HG02884 (cell line): Measurements from ENCODE around the gene UBE2S.

ENCODE experiments used
- ATAC-seq: cut with Tn5 transposase; IDR thresholded peaks from one replicate; pipeline ENCODE4 v1.9.1; 2021; ENCODE audit warnings: mild to moderate bottlenecking, moderate library complexity; ENCODE audit not compliant: unreplicated experiment

UBE2S gene

DNA sequence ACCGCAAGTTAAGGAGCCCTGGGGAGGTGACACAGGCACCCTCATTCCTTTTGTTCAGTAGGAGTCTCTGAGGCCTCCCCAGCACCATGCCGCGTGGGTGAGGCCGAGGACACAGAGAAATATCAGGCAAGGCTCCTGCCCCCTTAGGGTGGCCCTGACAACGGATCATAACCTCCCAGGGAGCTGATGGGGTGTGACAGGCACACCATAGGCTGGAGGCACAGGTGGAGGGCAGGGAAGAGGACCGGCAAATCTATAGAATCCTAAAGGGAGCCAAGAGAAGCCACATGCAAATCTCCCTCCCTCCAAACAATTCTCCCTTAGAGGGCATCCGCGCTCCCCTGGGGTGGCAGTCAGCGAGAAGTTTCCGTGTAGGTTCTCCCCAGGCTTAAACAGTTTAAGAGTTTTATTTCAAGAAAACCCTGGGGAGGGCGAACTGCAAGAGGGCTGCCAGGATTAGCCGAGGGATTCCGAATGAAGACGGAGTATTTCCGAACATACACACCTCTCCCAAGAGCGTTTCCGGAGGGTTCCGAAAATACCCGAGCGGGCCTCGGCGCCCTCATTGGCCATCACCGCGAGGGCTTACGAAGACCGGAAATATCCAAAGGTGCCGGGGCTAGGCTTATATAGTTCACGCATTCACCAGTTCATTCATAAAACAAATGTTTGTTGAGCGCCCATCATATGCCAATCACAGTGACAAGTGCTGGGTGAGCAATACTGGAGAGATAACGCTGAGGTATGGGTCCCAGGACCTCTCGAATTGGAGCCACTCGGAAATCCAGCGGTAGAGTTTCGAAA is 22.5 kb downstream of the UBE2S start:
- ATAC-seq = peak; percentile 47

DNA sequence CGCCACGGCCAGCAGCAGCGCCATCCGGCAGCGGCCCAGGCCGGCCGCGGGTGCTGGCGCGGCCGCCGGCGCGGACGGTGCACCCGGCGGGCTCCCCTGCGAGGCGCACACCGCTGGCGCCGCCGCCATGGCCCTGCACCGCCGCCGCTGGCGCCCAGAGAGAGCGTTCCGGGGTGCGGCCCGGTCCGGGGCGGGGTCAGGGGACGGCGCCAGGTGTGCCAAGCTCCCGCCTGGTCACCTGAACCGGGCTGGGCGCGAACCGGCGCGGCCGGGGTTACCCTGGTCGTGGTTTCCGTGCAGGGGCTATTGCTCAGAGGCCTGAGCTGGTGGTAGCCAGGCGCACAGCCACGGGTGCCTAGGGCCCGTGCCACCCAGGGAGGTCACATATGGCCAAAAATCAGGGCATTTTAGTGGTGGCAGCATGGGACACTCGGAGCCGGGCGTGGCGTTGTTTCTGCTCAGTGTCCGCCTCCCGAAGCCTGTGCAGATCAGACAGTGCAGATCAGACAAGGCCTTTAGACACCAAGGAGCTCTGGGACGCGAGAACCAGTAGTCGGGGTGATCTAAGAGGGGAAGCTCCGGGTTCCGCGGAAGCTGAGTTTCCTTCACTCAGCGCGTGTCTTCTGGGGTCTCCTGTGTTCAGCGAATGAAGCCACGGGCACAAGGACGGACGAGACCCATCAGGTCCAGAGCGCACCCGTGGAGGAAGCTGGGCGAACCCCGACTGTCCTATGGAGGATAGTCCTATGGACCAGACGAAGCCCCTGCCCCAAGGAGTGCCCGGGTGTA is 23.3 kb downstream of the UBE2S start, which contains the start of gene TMEM238:
TSS of gene TMEM238 (minus strand) at position 162 of the 789 bp plus-strand sequence. CDS start at position 129, 33 bp downstream.
- ATAC-seq = no peak

DNA sequence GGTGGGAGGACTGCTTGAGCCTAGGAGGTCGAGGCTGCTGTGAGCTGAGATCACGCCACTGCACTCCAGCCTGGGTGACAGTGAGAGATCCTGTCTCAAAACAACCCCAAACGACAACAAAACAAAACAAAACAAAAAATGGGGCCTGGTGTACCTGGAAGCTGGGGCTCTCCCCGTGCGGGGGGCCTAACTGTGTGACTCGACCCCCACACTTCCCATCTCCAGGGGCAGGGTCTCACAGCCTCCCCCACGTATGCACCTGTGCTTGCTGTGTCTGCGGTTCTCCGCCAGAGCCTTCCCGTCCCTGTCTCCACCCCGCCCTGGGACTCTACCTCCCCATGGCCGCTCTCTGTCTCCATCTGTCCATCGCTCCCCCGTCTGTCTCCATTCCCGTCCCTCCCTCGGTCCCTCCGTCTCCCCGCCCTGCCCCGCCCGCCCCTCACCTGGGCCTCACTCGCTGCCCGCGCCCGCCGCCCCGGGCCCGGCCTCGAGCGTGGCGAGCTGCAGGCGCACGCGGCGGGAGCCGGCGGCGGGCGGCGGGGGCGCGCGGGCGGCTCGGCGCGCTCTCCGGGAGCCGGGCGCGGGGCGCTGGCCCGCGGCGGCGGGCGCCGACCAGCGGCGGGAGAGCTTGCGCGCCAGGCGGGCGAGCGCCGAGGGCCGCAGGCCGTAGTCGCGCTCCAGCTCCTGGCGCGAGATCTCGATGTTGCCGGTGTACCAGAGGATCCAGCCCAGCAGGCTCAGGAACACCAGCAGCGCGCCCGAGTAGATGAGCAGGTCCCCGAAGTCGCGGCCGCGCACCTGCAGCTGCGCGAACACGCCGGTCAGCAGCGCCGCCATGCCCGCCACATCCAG is 24.1 kb downstream of the UBE2S start:
- ATAC-seq = no peak

DNA sequence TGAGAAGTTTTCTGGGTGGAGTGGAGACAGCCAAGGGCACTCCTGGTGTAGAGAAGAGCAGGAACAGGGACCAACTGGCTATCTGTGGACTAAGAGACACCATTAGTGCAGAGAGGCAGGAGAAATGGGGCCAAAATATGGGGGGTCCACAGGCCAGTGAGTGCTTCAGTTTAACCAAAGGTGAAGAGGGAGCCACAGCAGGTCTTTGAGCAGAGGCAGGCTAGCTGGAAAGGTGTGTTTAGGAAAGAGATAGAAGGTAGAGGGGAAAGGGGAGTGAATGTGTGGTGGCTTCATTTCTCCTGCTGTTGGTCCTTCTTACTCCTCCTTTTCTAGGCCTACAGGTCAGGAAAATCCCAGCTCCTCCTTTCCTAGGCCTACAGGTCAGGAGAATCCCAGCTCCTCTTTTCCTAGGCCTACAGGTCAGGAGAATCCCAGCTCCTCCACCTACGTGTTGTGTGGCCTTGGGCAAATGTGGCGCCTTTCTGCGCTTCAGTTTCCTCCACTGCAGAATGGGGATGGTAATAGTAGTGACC is 25.0 kb downstream of the UBE2S start:
- no peak for ATAC-seq

DNA sequence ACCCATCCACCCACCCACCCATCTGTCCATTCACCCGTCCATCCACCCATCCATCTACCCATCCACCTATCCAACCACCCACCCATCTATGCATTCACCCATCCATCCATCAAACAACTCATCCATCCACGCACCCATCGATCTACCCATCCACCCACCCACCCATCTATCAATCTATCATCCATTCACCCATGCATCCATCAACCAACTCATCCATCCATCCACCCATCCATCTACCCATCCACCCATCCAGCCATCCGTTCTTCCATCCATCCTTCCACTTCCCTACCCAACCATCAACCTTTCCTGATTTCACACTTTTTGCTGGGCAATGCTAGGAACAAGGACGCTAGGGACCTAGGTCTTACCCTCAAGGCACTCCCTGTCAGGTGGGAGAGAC is 25.6 kb downstream of the UBE2S start:
- no peak for ATAC-seq

DNA sequence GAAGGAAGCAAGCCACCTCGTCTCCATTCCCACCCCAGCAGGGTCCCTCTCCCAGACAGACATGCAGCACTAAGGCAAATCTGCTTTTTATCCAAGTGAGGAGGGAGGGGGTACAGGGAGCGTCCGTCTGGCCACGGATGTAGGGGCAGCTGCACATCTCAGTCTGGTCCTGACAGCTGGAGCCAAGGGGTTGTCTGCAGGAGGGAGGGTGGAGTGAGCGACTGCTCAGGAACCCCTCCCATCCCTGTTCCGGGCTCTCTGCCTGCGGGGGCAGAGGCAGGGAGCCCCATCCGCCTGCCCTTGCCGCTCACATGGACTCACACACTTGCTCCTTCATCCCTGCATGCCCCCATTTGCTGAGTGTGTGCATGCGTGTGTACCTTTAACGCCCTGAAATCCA is 28.4 kb downstream of the UBE2S start:
- no peak for ATAC-seq

DNA sequence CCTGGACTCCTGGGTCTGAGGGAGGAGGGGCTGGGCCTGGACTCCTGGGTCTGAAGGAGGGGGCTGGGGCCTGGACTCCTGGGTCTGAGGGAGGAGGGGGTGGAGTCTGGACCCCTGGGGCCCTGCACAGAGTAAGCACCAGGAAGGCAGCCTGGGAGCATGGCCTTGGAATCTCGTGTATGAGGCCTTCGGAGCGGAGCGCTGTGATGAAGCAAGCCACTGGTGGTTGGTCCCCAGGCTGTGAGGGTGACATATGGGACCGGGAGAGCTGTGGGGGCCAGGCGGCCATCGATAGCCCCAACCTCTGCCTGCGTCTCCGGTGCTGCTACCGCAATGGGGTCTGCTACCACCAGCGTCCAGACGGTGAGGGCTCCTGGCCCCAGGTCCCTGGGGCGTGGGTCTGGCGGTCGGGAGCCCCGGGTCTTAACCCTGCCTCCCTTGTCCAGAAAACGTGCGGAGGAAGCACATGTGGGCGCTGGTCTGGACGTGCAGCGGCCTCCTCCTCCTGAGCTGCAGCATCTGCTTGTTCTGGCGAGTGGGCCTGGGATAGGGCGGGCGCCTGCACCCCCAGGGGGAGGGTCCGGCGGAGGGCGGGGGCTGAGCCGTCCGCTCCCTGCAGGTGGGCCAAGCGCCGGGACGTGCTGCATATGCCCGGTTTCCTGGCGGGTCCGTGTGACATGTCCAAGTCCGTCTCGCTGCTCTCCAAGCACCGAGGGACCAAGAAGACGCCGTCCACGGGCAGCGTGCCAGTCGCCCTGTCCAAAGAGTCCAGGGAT is 30.0 kb downstream of the UBE2S start:
- no peak for ATAC-seq

DNA sequence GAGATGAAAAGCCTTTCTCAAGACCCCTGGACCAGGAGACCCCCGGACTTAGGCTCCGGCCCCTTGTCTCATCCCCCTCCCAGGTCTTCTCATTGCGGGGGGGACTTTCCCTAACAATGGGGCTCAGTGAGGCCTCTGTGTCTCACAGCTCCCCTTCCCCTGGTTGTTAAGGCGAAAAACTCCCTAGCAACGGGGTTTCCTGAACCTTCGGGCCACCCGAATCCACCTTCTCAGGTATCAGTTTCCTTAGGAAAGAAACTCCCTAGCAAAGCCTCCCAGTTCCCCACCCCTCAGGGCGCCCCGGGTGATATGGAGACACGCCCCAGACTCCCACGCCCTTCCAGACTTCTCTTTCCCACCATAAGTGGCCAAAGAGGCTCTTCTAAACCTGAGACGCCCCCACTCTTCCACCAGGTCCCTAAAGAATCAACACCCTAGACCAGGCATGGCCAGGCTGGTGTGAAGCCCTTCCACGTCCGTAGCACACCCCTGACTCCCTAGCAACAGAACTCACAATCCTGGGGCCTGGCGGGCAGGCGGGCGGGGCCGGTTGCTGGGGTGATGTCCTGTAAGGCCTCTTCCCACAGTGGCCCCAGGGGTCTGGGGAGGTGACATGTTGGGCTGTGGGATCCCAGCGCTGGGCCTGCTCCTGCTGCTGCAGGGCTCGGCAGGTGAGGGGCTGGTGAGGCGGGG is 31.2 kb downstream of the UBE2S start, which contains the start of gene TMEM190:
TSS of gene TMEM190 (plus strand) at position 586 of the 693 bp plus-strand sequence. CDS start at position 614, 28 bp downstream.
- no peak for ATAC-seq

DNA sequence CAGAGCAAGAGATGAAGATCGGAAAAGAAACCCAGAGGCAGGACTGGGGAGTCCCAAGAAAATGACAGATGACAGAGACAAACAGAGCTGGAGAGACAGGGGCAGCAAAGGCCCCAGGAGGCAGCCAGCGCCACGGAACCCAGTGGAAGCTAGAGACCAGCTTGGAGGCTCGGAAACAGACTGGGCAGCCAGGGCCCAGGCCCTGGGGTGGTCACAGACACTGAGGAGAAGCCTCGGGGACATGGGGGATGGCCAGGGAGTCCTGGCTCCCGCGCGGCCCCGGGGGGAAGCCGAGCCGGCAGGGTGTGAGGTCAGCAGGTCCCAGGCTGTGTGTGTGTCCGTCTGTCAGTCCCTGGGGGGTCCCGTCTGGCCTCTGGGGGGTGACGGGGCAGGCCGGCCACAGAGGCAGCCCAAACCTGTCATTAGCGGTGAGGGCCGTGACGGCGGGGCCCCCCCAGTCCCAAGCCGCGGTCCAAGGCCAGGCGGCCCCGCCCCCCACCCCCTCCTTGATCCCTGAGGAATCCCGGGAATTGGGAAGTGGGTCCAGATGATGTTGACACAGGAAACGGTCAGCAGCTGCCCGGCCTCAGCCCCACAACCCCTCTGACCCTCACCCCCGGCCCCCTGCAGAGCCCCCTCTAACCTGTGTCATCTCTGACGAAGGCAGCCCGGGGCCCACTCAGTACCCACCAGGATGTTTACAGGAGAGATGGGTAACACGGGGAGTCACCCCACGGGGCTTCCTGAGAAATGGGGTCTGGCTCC is 33.4 kb downstream of the UBE2S start:
- ATAC-seq = no peak

DNA sequence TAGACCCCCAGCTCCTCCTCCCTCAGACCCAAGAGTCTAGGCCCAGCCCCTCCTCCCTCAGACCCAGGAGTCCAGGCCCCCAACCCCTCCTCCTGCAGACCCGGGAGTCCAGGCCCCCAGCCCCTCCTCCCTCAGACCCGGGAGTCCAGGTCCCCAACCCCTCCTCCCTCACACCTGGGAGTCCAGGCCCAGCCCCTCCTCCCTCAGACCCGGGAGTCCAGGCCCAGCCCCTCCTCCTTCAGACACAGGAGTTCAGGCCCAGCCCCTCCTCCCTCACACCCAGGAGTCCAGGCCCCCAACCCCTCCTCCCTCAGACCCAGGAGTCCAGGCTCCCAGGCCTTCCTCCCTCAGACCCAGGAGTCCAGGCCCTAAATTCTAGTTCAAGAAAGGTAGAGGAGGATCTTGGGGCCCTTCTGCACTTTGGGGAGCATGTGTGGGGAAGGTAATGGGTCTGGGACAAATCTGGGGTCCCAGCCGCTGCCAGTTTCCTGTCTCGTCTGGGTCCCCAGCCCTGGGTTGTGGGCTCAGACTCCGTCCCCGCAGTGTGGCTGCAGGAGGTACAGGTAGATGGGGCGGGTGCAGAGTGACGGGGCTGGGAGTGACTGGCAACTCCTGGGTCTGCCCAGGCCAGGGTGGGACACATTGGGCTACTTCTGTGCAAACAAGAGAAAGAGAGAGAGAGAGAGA is 34.1 kb downstream of the UBE2S start:
- no peak for ATAC-seq

DNA sequence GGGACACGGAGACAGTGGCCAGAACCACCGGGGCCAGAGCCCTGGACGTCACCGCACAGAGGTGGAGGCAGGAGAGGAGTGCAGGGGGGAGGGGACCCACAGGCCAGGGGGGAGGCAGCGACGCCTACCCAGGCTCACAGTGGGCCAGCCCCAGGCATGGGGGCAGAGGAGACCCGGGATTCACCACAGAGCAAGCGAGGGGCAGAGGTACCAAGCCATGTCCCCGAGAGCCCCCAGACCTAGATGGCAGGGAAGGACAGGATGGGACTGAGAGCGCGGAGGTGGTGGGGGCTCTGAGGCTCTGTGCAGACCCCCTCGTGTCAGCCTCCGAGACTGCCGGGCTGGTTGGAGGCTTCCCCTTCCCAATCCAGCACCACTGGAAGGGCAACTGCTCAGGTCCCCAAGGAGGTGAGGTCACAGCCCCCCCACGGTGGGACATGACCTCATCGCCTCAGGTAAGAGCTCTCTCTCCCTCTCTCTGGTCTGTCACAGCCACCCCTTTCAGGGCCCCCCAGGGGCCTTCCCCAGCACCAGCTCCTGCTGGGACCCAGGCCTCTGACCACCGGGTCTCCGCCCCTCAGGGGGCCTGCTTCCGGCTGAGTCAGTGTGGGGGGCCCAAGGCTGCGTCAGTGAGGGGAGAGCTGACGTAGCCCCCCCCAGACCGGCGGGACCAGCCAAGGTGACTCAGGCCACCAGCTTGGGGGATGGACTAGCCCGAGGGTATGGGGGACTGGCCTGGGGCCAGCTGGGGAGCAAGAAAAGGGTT is 35.1 kb downstream of the UBE2S start:
- no peak for ATAC-seq

DNA sequence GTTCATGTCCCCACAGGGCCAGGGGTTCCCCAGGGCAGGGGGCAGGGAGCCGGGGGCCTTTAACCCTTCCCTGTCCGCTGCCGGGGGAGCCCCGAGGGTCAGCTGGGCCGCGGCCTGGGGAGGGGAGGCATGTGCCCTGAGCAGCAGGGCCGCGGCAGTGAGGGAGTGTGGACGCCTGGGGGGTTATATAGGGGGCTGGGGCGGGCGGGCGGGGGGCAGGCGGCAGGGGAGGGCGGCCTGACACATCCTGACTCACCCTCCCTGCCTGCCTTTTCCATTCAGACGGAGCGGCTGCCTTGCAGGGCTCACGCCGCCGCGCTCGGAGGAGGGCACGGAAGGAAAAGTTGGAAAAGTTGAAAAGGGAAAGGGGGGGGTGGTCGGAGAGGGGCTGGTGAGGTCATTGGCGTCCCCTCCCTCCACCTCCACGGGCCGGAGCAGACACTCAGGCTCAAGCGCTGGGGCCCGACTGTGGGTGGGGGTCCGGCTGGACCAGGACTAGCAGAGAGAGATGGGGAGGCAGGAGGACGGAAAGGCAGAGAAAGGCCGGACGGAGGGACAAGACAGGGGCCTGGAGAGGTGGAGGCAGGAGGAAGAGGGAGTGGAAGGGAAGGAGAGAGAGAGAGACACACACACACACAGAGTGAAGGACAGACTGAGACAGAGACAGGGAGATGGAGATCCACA is 37.1 kb downstream of the UBE2S start, which contains the start of gene IL11:
TSS of gene IL11 (minus strand) at position 159 of the 684 bp plus-strand sequence. CDS start at position 6, 153 bp downstream.
- ATAC-seq = no peak

DNA sequence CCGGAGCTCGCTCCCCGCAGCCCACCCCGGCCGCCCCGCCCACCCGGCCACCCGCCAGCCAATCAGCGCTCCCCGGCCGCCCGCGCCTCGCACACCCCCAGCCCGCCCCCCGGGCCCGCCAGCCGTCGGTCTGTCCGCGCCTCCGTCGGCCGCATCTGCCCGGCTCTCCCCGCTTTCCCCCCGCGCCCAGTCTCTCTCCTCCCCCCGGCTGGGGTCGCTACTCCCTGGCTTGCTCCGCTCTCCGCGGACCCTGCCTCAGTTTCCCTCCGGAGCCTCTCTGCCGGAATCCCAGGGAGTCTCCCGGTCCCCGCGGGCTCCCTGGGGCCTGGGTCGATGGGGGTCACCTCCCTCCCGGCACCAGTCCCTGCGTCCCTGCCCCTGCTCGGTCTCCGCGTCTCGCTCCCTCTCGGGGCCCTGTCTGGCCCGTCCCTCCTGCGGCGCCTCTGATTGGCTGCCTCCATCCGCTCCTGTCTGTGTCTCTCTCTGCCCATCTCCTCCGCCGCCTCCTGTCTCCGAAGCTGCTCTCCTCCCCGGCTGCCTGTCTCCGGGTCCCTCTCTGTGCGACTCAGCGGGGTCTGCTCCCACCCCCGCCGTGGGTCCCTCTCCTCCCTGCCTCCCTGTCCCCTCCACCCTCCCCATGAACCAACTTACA is 37.8 kb downstream of the UBE2S start:
- ATAC-seq = no peak

DNA sequence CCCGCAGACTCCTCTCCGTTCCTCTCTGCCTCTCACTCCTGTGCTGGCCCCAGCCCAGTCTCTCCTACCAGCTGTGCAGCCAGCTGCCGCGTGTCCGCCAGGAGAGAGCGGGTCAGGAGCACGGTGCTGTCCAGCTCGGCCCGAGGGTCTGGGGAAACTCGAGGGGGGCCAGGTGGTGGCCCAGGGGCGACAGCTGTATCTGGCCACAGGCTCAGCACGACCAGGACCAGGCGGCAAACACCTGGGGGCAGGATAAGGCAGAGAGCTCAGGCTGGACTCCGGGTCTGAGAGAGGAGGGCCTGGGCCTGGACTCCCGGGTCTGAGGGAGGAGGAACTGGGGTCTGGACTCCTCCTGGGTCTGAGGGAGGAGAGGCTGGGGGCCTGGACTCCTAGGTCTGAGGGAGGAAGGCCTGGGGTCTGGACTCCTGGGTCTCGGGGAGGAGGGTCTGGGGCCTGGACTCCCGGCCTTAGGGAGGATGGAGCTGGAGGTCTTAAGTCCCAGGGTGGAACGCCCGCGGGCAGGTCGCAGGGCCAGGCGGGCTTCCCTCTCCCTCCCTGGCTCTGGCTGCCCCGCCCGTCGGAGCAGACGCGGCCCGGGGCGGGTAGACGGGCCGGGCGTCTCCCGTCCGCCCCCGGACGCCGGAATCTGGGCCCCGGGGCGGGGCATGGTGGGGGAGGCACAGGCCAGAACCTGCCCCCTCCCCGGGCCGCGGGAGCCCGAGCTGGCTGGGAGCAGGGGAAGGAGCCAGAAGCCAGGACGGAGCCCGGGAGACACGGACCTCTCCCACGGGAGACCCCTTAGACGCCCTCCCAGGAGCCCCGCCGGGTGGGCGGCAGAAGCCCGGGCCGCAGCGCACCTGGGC is 38.7 kb downstream of the UBE2S start:
- ATAC-seq = no peak

DNA sequence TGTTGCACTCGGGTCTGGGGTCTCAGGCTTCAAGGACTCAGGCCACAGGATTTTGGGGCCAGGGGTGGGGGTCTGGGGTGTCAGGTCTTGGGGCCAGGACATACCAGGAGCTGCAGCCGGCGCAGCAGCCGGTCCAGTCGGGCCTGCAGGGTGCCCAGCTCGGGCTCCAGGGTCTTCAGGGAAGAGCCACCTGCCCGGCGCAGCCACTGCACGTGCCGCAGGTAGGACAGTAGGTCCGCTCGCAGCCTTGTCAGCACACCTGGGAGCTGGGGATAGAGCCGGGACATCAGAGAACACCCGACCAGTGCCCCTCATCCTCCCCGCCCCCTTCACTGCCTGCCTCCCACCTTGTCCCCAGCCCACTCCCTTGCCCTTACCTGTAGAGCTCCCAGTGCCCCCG is 39.5 kb downstream of the UBE2S start:
- ATAC-seq = no peak
